GM12873 (cell line): ENCODE results near the gene SLC7A10.

Source experiments
- CTCF ChIP-seq: IDR thresholded peaks from 2 replicates; pipeline ENCODE4 v1.5.1; 2012; ENCODE audit warnings: low read depth, mild to moderate bottlenecking, moderate library complexity, low read length, control low read depth; ENCODE audit not compliant: insufficient read depth; ENCODE audit errors: missing control alignments

SLC7A10 gene

GRCh38 chr19:33241530-33242101, 16.0 kb upstream of the SLC7A10 start:
- peak; percentile 54 for TF ChIP-seq CTCF

DNA sequence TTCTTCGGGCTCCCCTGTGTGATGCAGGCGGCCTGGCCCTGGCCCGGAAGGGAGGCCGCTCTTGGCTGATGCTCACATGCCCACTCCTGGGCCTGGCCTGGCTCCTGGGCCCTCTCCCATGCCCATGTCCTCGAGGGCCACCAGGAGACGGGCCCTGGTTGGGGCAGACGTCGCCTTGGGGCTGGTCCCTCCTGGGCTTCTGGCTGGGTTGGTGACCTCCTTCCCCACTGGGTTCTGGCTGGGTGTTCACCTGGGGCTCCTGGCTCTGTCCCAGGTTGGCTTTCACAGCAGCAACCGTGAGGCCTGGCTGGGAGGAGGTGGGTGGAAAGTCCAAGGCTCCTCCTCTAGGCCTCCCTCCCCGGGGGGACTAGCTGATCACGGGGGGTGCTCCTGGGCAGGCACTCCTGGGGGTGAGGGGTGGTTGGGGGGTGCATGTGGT, 15.5 kb upstream of the SLC7A10 start:
- TF ChIP-seq CTCF = no peak

GRCh38 chr19:33240181-33240771, 14.6 kb upstream of the SLC7A10 start:
- TF ChIP-seq CTCF = no peak

- no peak for TF ChIP-seq CTCF
Observed at GRCh38 chr19:33239223-33239975, 13.7 kb upstream of the SLC7A10 start.

GRCh38 chr19:33238481-33239149, 13.0 kb upstream of the SLC7A10 start:
- no peak for TF ChIP-seq CTCF

DNA sequence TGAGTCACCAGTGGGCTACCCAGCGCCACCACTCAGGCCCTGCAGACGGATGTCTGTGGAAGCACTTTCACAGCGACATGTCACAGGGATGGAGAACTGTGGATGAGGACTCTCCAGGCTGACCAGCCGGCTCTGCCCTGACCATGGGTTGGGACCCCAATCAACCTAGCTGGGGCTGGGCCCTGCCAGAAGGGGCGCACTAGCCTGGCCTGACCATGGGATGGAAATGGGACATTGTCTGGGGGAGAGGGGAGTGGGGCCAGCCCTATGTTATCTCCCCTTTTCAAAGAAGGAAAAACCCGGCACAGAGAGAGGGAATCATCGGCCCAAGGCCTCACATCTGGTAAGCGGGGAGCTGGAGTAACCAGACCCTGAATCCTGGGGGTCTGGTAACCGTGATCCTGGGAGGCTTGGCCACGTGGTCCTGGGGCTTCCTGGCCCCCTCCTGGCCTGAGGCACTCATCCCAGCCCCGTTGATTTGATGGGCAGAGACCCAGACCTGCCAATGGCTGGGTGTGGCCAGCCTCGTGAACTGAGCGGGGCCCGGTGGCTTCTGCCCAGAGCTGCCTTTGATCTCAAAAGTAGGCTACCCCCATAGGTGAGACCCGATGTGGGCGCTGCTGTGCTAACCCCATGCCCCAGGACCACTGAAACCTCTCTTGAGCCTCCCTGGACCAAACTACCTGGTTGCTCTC, 11.2 kb upstream of the SLC7A10 start:
- TF ChIP-seq CTCF = no peak
